Caco-2 (cell line): Measurements from ENCODE around the gene SVOPL. TPM values are rescaled to one million over a fixed set of nuclear protein-coding genes. Genes with fewer than 3 reads are reported as not detected.

Experiments
- BruUV-seq: library from RNA; stranded (reverse); fragments of 400-500 nt; replicated peaks from 2 replicates; lab custom pipeline; 2021; lab: Mats Ljungman, UMichigan
- CTCF ChIA-PET: fragments of 300-600 bp; sonication (Branson Sonifier 250); formaldehyde crosslinking; loops from one replicate; lab custom pipeline; 2022; ENCODE audit warnings: antibody characterized with exemption; lab: Charles Lee
- POLR2A ChIA-PET: fragments of 300-600 bp; sonication (Branson Sonifier 250); formaldehyde crosslinking; loops from one replicate; lab custom pipeline; 2022; ENCODE audit warnings: antibody characterized with exemption; lab: Charles Lee
- DNase-seq, 2 experiments: peaks; one replicate each; pipeline versions ENCODE4 v3.0.0 to v3.0.0-alpha.2; 2020 to 2022
- H3K27me3 ChIP-seq: replicated peaks from 2 replicates; pipeline ENCODE4 v1.6.0; 2011; ENCODE audit warnings: low read length; ENCODE audit not compliant: control insufficient read depth, insufficient read depth
- H3K36me3 ChIP-seq: 2 replicates; pipeline ENCODE4 v1.5.1; 2011; ENCODE audit warnings: low read length; ENCODE audit not compliant: control insufficient read depth, insufficient read depth
- H3K4me1 ChIP-seq: fragments of 250-450 bp; sonication (Bioruptor Pico); 2 replicates; pipeline ENCODE4 v1.5.1; 2020; ENCODE audit warnings: mild to moderate bottlenecking
- H3K4me3 ChIP-seq: 2 replicates; pipeline ENCODE4 v1.5.1; 2011; ENCODE audit warnings: low read depth, mild to moderate bottlenecking, control low read depth, low read length
- H3K9me3 ChIP-seq: fragments of 250-450 bp; sonication (Bioruptor Pico); 2 replicates; pipeline ENCODE4 v1.5.1; 2020; ENCODE audit warnings: mild to moderate bottlenecking, moderate library complexity
- H3K27ac Mint-ChIP-seq: one replicate; pipeline ENCODE4 v1.8.0; 2022; ENCODE audit warnings: mixed read lengths; ENCODE audit not compliant: unreplicated experiment
- H3K27me3 Mint-ChIP-seq: one replicate; pipeline ENCODE4 v1.8.0; 2022; ENCODE audit warnings: mixed read lengths; ENCODE audit not compliant: insufficient read depth, unreplicated experiment
- H3K36me3 Mint-ChIP-seq: one replicate; pipeline ENCODE4 v1.8.0; 2022; ENCODE audit warnings: mild to moderate bottlenecking, mixed read lengths; ENCODE audit not compliant: insufficient read depth, unreplicated experiment
- H3K4me1 Mint-ChIP-seq: one replicate; pipeline ENCODE4 v1.8.0; 2022; ENCODE audit warnings: low read depth, mixed read lengths; ENCODE audit not compliant: unreplicated experiment
- H3K4me3 Mint-ChIP-seq: one replicate; pipeline ENCODE4 v1.8.0; 2022; ENCODE audit warnings: mild to moderate bottlenecking, moderate library complexity, mixed read lengths; ENCODE audit not compliant: unreplicated experiment
- H3K9me3 Mint-ChIP-seq: one replicate; pipeline ENCODE4 v1.8.0; 2022; ENCODE audit warnings: mixed read lengths; ENCODE audit not compliant: unreplicated experiment
- CTCF ChIP-seq, 2 experiments: fragments of 200-600 bp in 1 of 2; IDR thresholded peaks; 1 replicate in 1 of 2; 2 replicates in 1 of 2; pipeline versions ENCODE4 v1.5.1 to v1.8.0; 2011 to 2022; ENCODE audit warnings: antibody characterized with exemption in 1 of 2, control low read depth in 1 of 2, inconsistent platforms in 1 of 2, low read depth in 1 of 2, low read length in 1 of 2, mild to moderate bottlenecking in 1 of 2, moderate library complexity in 1 of 2; ENCODE audit not compliant: insufficient read depth in 1 of 2, severe bottlenecking in 1 of 2, unreplicated experiment in 1 of 2
- intact Hi-C: fragments of 100-400 bp; cut with micrococcal nuclease; formaldehyde crosslinking; loops from one replicate; pipeline ENCODE4 v1.10.0; 2022; ENCODE audit not compliant: unreplicated experiment
- total RNA-seq: library from RNA; stranded (reverse); gene quantifications from 2 replicates; pipeline ENCODE4 v1.2.3, GENCODE V29; 2022

The SVOPL gene
- total RNA-seq, 1 experiment from 2014 or later: 0.27 TPM

- H3K4me1 ChIP-seq: peaks cover 45% of the 10 kb centered on the region
- peak; percentile 34 to 52 for DNase-seq
- peaks cover 58% of the 10 kb centered on the region for H3K4me1 Mint-ChIP-seq
Measured at GRCh38 chr7:138666385-138666784, 34.8 kb downstream of the SVOPL start.

GRCh38 chr7:138665669-138666140 is 35.5 kb downstream of the SVOPL start:
- Mint-ChIP-seq H3K27ac (no peak overlapping the region), H3K4me3 (no peak overlapping the region), H3K4me1 (peaks cover 62% of the 10 kb centered on the region), H3K36me3 (peaks cover 27% of the 10 kb centered on the region), H3K9me3 (peaks cover 43% of the 10 kb centered on the region), H3K27me3 (no peaks in the 10 kb centered on the region)
- DNase-seq: no peak
- Histone ChIP-seq H3K36me3 (no peaks in the 10 kb centered on the region), H3K4me1 (peaks cover 52% of the 10 kb centered on the region), H3K9me3 (peaks cover 20% of the 10 kb centered on the region), H3K27me3 (no peaks in the 10 kb centered on the region), H3K4me3 (no peak overlapping the region)
- TF ChIP-seq CTCF (IDR thresholded peaks at IDR 0.05; ENCODE audit: insufficient read depth in 1 of 2, low read depth in 1 of 2, low read length in 1 of 2, severe bottlenecking in 1 of 2, unreplicated experiment in 1 of 2): no peak
- ChIA-PET CTCF (no interaction called here), POLR2A (no interaction called here)
- intact Hi-C loops: no loop called here
- BruUV-seq: no TSS peak

More at GRCh38 chr7:138666385-138666784, 34.8 kb downstream of the SVOPL start:
- no peak for TF ChIP-seq CTCF (IDR thresholded peaks at IDR 0.05; ENCODE audit: insufficient read depth in 1 of 2, low read depth in 1 of 2, low read length in 1 of 2, severe bottlenecking in 1 of 2, unreplicated experiment in 1 of 2)
- ChIA-PET POLR2A (no interaction called here), CTCF (interaction anchor here (0.7 kb wide), 1 partner anchor 72 kb away, joined by 3 read pairs; no protein-coding TSS in a partner anchor)
- Mint-ChIP-seq H3K4me3 (peak overlapping the region; percentile 28), H3K27ac (no peak overlapping the region), H3K36me3 (peaks cover 27% of the 10 kb centered on the region), H3K9me3 (peaks cover 45% of the 10 kb centered on the region), H3K27me3 (no peaks in the 10 kb centered on the region)
- Histone ChIP-seq H3K27me3 (no peaks in the 10 kb centered on the region), H3K36me3 (no peaks in the 10 kb centered on the region), H3K4me3 (no peak overlapping the region), H3K9me3 (peaks cover 20% of the 10 kb centered on the region)
- BruUV-seq: no TSS peak
- intact Hi-C loops: no loop called here

GRCh38 chr7:138665249-138665648 is 35.9 kb downstream of the SVOPL start:
- DNase-seq: no peak
- H3K27ac Mint-ChIP-seq: no peak overlapping the region
- peaks cover 27% of the 10 kb centered on the region for H3K36me3 Mint-ChIP-seq
- no peak overlapping the region for H3K4me3 Mint-ChIP-seq
- ChIA-PET CTCF (no interaction called here), POLR2A (no interaction called here)
- Histone ChIP-seq H3K27me3 (no peaks in the 10 kb centered on the region), H3K4me1 (peaks cover 56% of the 10 kb centered on the region), H3K4me3 (no peak overlapping the region), H3K9me3 (peaks cover 20% of the 10 kb centered on the region), H3K36me3 (no peaks in the 10 kb centered on the region)
- TF ChIP-seq CTCF (IDR thresholded peaks at IDR 0.05; ENCODE audit: insufficient read depth in 1 of 2, low read depth in 1 of 2, low read length in 1 of 2, severe bottlenecking in 1 of 2, unreplicated experiment in 1 of 2): no peak
- no peaks in the 10 kb centered on the region for H3K27me3 Mint-ChIP-seq
- peaks cover 61% of the 10 kb centered on the region for H3K4me1 Mint-ChIP-seq
- no TSS peak for BruUV-seq
- H3K9me3 Mint-ChIP-seq: peaks cover 38% of the 10 kb centered on the region
- intact Hi-C loops: no loop called here
